Astrocyte of the cerebellum (primary cell): ENCODE results near the gene ZNF586.

ENCODE experiments used
- DNase-seq: peaks from one replicate; pipeline ENCODE4 v3.0.0-alpha.2; 2011; ENCODE audit warnings: low read depth
- H3K4me3 ChIP-seq: 2 replicates; pipeline ENCODE4 v1.5.1; 2011; ENCODE audit warnings: mild to moderate bottlenecking, low read depth, low read length, moderate library complexity
- in situ Hi-C: cut with HindIII; loops from 2 replicates; pipeline ENCODE4 v1.10.0; 2017; ENCODE audit warnings: low sequenced_read_pairs
- TF ChIP-seq, protein P1 (sequence below): IDR thresholded peaks from 2 replicates; pipeline ENCODE4 v1.5.1; 2012; ENCODE audit warnings: low read length, low read depth, moderate library complexity, mild to moderate bottlenecking; ENCODE audit errors: missing control alignments

Gene ZNF586

DNA sequence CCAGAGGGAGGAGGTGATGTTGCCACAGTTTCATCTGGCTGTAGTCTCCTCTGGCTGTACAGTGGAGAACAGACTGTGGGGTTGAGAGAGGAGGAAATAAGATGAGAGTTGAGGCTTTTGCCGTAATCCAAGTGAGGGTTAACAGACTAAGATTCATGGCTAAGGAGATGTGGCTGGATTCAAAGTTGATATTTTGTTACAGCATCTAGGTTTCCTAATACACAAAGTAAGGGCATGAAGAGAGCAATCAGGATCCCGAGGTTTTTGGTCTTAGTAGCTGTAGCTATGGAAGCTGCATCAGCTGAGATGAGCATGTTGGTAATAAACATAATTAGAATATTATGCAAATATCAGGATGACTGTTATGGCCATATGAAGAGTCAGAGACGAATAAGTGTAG lies 21.4 kb upstream of the ZNF586 start:
- peak overlapping the region; percentile 96 for H3K4me3 ChIP-seq
- DNase-seq = no peak
- in situ Hi-C loops = no loop called here
- TF ChIP-seq, protein P1, sequence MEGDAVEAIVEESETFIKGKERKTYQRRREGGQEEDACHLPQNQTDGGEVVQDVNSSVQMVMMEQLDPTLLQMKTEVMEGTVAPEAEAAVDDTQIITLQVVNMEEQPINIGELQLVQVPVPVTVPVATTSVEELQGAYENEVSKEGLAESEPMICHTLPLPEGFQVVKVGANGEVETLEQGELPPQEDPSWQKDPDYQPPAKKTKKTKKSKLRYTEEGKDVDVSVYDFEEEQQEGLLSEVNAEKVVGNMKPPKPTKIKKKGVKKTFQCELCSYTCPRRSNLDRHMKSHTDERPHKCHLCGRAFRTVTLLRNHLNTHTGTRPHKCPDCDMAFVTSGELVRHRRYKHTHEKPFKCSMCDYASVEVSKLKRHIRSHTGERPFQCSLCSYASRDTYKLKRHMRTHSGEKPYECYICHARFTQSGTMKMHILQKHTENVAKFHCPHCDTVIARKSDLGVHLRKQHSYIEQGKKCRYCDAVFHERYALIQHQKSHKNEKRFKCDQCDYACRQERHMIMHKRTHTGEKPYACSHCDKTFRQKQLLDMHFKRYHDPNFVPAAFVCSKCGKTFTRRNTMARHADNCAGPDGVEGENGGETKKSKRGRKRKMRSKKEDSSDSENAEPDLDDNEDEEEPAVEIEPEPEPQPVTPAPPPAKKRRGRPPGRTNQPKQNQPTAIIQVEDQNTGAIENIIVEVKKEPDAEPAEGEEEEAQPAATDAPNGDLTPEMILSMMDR = no peak

DNA sequence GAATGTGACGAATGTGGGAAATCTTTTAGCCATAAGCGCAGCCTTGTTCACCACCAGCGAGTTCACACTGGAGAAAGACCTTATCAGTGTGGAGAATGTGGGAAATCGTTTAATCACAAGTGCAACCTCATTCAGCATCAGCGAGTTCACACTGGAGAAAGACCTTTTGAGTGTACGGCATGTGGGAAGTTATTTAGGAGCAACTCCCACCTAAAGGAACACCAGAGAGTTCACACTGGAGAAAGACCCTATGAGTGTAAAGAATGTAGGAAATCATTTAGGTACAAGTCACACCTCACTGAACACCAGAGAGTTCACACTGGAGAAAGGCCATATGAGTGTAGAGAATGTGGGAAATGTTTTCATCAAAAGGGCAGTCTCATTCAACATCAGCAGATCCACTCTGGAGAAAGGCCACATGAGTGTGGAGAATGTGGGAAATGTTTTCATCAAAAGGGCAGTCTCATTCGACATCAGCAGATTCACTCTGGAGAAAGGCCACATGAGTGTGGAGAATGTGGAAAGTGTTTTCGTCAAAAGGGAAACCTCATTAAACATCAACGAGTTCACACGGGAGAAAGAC lies 15.3 kb upstream of the ZNF586 start:
- DNase-seq = no peak
- TF ChIP-seq, protein P1 = no peak
- in situ Hi-C loops = no loop called here
- H3K4me3 ChIP-seq = no peak overlapping the region

DNA sequence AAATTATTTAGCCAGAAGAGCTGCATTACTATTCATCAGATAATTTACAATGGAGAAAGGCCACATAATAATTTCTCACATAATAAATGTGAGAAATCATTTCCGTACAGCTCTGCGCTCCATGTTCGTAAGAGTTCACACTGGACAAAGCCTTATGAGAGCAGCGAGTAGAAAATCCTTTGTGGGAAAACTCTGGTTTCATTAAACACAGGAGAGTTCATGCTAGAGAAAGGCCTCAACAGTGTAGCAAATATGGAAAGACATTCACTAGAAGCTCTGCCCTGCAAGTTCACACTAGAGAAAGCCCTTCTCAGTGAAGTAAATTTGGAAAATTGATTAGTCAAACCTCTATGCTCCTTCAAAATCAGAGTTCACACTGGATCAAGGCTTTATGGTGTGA lies 14.4 kb upstream of the ZNF586 start:
- TF ChIP-seq, protein P1 = no peak
- DNase-seq = no peak
- in situ Hi-C loops = no loop called here
- no peak overlapping the region for H3K4me3 ChIP-seq

DNA sequence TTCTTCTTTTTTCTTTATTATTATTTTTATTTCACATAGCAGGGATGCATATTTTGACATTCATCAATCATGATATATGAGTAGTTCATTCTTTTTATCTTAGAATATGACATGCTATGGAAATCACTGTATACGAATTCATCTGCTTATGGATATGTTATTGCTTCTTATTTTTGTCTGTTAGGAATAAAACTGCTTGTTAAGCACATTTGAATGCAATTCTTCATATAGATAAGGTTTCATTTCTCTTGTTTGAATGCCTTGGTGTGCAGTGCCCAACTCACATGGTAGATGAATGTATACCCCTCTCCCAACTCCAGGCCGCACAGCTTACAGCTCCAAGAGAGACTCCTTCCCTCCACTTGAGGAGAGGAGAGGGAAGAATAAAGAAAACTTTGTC lies 11.5 kb upstream of the ZNF586 start:
- in situ Hi-C loops = no loop called here
- TF ChIP-seq, protein P1 = no peak
- no peak for DNase-seq
- H3K4me3 ChIP-seq = no peak overlapping the region

DNA sequence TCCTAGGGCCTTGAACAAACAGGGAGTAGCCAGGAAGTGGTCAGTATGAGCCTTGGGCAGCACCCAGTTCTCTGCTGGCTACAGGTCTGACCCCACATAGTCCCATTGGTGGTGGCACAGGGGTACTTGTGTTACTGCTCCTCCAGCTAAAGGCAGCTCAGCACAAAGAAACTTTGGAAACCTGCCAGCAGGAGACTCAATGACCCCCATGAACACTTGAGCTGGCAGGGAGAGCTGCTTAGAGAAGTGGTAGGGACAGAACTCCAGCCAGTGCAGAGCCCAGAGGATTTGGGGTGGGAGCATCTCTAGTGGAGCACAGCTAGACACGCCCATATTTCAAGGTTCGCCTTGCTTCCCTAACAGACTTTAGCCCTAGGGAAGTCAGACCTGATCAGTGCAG lies 10.4 kb upstream of the ZNF586 start:
- TF ChIP-seq, protein P1 = no peak
- in situ Hi-C loops = no loop called here
- no peak for DNase-seq
- H3K4me3 ChIP-seq = no peak overlapping the region

DNA sequence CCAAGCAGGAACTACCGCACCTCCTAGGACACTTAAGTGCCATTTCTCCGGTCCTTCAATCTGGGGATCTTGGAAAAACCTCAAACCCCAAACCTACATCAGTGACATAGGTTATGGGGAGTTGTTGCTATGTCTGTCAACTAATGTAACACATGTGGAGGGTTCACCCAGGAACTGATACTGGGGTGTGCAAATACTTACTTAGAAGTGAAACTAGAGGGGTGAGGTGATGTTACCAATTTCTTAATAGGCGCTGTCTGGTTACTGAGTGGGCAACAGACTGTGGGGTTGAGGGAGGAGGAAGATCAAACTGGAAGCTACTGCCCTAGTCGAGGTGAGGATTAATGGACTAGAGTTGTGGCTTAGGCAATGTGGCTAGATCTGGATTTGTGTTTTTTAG lies 1.9 kb downstream of the ZNF586 start:
- no peak for DNase-seq
- H3K4me3 ChIP-seq = no peak overlapping the region
- in situ Hi-C loops = no loop called here
- TF ChIP-seq, protein P1 = no peak
